HuH-7.5 (cell line): ENCODE measurements around the gene CTBS.
A peak's percentile ranks its signal among the peaks of the same experiment; 100 is the strongest.

ENCODE experiments used
- DNase-seq: peaks from one replicate; pipeline ENCODE4 v3.0.0; 2011; ENCODE audit warnings: low spot score

CTBS gene

DNA sequence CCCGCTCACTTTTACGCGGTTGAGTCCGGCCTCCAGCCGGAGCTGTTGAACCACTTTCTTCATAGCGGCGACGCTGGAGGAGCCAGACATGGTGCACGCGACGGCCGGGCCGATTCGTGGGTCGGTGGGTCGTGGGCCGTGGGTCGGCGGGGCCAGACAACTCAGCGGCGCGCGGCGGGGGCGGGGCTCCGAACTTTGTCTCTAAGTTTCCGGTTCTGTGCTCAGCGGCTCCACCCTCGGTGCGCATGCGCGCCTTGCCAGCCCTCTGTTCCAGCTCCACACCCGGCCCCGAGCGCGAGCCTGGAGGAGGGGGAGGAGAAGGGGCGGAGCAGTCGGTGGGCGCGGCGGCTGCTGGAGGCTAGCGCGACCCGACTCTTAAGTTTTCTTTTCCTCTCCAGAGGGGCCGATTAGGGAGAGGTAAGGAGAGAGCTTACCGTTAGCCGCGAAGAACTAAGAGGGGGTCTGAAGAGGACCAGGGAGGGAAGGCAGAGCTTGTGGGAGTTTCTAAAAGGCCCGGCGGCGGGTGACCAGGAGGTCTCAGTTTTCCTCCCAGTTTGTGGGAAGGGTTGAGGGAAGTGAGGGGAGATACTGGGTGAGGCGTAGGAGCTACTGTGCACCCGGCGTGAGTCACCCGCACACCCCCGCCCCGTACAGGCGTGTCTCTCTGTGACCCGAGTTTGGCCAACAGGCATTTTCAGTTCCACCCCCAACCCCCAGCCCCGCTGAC lies 68.1 kb downstream of the CTBS start, which contains the start of the genes GNG5 and SPATA1:
Gene GNG5 (minus strand): TSS at position 580 of the 727 bp plus-strand sequence. CDS start 490 bp downstream, at position 90.
Gene SPATA1 (plus strand): TSS at position 385 of the 727 bp plus-strand sequence. CDS start 9,974 bp downstream, outside the sequence.
- DNase-seq: peak; percentile 87

DNA sequence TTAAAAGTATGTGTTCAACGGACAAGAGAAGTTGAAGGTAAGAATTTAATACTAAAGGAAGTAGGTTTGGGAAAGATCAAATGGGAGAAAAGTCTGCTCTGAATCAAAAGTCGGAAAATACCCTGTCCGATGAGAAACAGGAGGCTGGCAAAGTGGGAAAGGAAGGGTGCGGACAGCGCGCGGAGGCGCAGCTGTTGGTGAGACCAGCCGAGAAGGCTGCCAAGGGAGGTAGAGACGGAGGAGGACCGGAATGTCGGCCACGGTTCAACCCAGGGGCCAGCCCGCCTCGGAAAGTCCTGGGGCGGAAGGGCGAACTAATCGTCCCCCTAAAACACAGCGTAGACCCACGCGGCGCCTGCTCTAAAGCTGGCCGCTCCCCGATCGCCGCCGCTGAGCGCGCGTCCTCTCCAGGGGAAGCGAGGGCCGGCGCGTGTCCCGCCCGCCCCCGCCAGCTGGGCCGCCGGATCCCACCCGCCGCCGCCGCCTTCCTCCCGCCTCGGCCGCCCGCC lies 68.7 kb downstream of the CTBS start:
- no peak for DNase-seq

- no peak for DNase-seq
Observed at GRCh38 chr1:84504580-84505492, 69.4 kb downstream of the CTBS start.

- DNase-seq: no peak
Observed at GRCh38 chr1:84502927-84503326, 71.3 kb downstream of the CTBS start.
